LNCaP clone FGC (cell line): ENCODE measurements around the gene NCS1.

Source experiments
- DNase-seq: peaks from one replicate; pipeline ENCODE4 v3.0.0-alpha.2; 2011; ENCODE audit warnings: low read depth
- H3K4me3 ChIP-seq: 2 replicates; pipeline ENCODE4 v1.5.1; 2011; ENCODE audit warnings: mild to moderate bottlenecking, low read depth, low read length, control low read depth
- TF ChIP-seq, protein P1 (sequence below): IDR thresholded peaks from 2 replicates; pipeline ENCODE4 v1.5.1; 2012; ENCODE audit warnings: mild to moderate bottlenecking; ENCODE audit not compliant: control insufficient read depth, insufficient read depth; ENCODE audit errors: extremely low read depth

NCS1 gene

DNA sequence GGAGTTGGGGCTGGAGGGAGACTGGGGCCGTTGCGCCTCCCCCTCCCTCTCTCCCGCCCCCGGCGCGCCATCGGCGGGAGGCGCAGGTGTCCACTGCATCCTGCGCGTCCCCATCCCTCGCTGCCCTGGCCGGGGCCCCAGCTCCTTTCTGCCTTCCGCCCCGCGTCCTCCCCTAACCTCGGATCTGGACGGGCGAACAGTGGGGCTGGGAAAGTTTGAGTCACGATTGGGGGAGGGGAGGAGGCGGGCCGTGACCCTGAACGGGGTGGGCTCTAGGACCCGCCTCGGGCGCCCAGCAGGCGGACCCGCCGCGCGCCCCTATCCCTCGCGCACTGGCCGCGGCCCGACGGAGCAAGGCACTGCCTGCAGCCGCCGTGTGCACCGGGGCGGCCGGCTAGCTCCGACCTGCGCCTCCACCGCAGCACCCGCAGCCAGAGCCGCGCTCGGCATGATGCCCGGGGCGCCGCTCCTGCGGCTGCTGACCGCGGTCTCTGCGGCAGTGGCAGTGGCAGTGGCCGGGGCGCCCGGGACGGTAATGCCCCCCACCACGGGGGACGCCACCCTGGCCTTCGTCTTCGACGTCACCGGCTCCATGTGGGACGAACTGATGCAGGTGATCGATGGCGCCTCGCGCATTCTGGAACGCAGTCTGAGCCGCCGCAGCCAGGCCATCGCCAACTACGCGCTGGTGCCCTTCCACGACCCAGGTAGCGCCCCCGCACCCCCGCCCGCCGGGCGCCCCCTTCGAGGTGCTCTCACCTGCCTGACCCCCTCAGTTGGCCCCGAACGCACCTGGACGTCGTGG lies 93.4 kb downstream of the NCS1 start, which contains the start of gene HMCN2:
Gene HMCN2, plus strand, starts transcription at position 330 of the 805 bp plus-strand sequence. Its CDS starts 119 bp downstream, at position 449.
- H3K4me3 ChIP-seq, result no peak within 1 kb of the TSS
- no peak for DNase-seq
- TF ChIP-seq, protein P1, sequence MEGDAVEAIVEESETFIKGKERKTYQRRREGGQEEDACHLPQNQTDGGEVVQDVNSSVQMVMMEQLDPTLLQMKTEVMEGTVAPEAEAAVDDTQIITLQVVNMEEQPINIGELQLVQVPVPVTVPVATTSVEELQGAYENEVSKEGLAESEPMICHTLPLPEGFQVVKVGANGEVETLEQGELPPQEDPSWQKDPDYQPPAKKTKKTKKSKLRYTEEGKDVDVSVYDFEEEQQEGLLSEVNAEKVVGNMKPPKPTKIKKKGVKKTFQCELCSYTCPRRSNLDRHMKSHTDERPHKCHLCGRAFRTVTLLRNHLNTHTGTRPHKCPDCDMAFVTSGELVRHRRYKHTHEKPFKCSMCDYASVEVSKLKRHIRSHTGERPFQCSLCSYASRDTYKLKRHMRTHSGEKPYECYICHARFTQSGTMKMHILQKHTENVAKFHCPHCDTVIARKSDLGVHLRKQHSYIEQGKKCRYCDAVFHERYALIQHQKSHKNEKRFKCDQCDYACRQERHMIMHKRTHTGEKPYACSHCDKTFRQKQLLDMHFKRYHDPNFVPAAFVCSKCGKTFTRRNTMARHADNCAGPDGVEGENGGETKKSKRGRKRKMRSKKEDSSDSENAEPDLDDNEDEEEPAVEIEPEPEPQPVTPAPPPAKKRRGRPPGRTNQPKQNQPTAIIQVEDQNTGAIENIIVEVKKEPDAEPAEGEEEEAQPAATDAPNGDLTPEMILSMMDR, result no peak

DNA sequence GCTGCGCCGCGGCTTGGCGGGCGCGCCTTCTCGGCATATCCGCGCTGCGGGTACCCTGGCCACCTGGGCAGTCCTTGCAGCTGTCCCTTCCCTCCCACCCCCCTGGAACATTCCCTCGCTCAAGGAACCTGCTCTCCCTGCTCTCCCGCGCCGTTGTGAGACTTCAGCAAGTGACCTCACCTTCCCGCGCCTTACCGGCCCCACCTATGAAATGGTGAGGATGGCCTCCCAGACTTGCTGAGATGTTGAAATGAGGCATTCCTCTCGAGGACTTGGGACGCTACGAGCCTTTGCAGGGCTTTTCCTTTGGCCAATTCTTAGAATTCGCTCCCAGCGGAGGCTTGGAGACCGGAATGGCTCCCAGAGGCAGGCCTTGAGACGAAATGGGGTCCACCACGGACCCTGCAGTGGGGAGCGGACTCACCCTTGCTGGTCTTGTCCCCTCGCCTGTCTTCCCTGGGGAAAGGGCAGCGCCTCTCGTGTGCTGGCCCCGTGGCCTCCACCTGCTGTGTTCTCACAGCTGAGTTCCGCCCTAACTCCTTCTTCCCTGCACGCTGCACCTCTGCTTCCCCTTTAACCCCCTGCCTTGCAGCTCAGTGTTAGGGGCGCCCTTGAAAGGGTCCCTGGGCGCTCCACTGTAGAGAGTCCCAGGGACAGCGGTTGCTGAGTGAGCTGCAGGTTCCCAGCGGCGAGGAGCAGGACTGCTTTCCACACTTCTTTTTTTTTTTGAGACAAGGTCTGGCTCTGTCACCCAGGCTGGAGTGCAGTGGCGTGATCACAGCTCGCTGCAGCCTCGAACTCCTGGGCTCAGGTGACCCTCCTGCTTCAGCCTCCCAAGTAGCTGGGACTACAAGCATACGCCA lies 94.3 kb downstream of the NCS1 start:
- no peak overlapping the region for H3K4me3 ChIP-seq
- no peak for DNase-seq
- TF ChIP-seq, protein P1, result no peak

GRCh38 chr9:130267930-130268329 lies 95.7 kb downstream of the NCS1 start:
- TF ChIP-seq, protein P1, result no peak
- no peak overlapping the region for H3K4me3 ChIP-seq
- DNase-seq, result no peak

- DNase-seq, result no peak
- TF ChIP-seq, protein P1, result no peak
- no peak overlapping the region for H3K4me3 ChIP-seq
Observed at GRCh38 chr9:130268521-130269211, 96.5 kb downstream of the NCS1 start.

DNA sequence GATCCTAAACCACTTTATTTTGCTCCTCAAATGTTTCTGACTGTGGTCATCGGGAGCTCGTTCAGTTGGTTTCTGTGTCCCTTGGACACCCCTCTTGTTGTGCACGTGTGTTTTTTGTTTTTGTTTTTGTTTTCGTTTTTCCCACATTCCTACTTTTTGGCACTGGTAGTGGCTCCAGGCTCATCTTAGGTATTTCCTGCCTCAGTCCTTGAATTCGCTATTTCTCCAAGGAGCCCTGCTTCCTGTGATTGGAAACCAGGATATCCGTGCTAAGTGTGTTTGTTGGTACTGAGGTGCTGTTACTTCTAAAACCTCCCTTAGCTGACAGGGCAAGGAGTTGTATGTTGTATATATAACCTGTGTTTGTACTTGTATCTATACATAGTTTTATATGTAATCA lies 99.3 kb downstream of the NCS1 start:
- TF ChIP-seq, protein P1, result no peak
- H3K4me3 ChIP-seq, result no peak overlapping the region
- no peak for DNase-seq

GRCh38 chr9:130275156-130275555 lies 103.0 kb downstream of the NCS1 start:
- H3K4me3 ChIP-seq, result no peak overlapping the region
- DNase-seq, result no peak
- TF ChIP-seq, protein P1, result no peak
